ENCODE data around the gene C1orf232. TPM values are rescaled to one million over a fixed set of nuclear protein-coding genes. Genes with fewer than 3 reads are reported as not detected.
A peak's percentile ranks its signal among the peaks of the same experiment; 100 is the strongest.

Gene C1orf232
- total RNA-seq, 4 donors from 2014 or later = not detected

DNA sequence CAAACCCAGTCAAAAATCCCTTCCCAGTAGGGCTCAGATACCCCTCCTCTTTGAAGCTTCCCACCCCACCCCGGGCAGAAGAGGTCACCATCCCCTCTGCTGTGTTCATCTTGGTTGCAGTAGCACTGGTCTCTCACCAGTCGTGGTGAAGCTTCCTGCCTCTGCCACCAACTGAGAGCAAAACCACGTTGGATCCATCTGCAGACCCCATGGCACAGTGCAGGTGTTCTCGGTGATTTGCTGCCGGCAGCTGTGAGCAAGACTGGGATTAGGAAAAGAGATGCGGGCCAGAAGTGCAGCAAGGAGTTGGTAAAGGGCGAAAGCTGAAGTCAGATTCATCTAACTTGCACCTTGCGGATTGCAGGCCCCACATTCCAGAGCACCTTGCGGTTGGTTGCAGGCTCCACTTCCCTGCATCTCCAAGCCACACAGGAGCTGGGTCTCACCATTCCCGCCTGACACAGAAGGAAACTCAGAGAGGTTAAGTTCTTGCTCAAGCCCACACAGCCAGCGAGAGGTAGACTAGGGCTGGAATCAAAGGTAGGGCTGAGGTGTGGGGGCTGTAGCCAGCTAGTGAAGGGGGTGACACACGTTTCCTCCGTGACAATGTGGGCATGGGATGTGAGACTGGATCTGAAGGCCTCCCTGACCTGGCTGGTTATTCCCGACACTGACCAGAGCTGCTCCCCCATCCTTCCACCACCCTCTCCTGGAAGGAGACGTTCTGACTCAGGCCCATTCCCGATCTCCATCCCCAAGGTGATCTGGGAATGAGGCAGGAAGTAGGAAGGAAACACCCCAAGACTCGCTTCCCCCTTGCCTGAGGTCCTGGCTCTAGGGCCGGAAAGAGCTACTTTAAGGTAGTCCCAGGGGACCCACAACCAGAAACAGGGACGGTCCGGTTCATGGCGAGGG is 13.1 kb downstream of the C1orf232 start:
- Histone ChIP-seq H3K4me1 (no peaks in the 10 kb centered on the region), H3K36me3 (no peaks in the 10 kb centered on the region), H3K9me3 (no peaks in the 10 kb centered on the region), H3K27me3 (peaks cover 33% of the 10 kb centered on the region), H3K4me3 (peak overlapping the region; percentile 25), H3K27ac (peak overlapping the region; percentile 50)
- WGBS = 64% methylated on average over 21 of the region's 21 CpGs
- no peak for DNase-seq (ENCODE audit: low spot score in 2 of 2)
- TF ChIP-seq, protein P1, sequence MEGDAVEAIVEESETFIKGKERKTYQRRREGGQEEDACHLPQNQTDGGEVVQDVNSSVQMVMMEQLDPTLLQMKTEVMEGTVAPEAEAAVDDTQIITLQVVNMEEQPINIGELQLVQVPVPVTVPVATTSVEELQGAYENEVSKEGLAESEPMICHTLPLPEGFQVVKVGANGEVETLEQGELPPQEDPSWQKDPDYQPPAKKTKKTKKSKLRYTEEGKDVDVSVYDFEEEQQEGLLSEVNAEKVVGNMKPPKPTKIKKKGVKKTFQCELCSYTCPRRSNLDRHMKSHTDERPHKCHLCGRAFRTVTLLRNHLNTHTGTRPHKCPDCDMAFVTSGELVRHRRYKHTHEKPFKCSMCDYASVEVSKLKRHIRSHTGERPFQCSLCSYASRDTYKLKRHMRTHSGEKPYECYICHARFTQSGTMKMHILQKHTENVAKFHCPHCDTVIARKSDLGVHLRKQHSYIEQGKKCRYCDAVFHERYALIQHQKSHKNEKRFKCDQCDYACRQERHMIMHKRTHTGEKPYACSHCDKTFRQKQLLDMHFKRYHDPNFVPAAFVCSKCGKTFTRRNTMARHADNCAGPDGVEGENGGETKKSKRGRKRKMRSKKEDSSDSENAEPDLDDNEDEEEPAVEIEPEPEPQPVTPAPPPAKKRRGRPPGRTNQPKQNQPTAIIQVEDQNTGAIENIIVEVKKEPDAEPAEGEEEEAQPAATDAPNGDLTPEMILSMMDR (IDR thresholded peaks at IDR 0.05) = no peak
- TF ChIP-seq POLR2A (IDR thresholded peaks at IDR 0.05) (no peak), POLR2AphosphoS5 (IDR thresholded peaks at IDR 0.05) (no peak), EP300 (IDR thresholded peaks at IDR 0.05) (no peak)

DNA sequence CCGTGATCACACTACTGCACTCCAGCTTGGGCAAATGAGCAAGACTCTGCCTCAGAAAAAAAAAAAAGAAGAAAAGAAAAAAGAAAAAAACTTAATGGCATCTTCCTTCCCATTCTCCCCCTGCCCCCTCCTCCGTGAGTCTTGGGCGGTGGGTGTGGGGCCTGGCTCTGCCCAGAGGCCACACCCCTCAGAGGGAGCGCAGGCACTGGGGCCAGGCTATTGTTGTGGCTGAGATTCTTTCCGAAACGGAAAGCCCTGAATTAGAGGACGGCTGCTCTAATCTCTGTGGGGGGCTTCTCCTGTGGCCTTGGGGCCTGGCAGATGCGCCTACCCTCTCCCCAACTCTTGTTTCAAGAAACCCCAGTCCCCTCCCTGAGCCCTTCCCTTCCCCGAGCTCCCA is 14.0 kb downstream of the C1orf232 start:
- no peaks in the 10 kb centered on the region for H3K36me3 ChIP-seq
- no peak for DNase-seq (ENCODE audit: low spot score in 2 of 2)
- TF ChIP-seq POLR2AphosphoS5 (IDR thresholded peaks at IDR 0.05) = no peak
- TF ChIP-seq EP300 (IDR thresholded peaks at IDR 0.05) = no peak
- TF ChIP-seq POLR2A (IDR thresholded peaks at IDR 0.05) = no peak
- TF ChIP-seq, protein P1 (IDR thresholded peaks at IDR 0.05) = no peak
- no peaks in the 10 kb centered on the region for H3K9me3 ChIP-seq
- peaks cover 30% of the 10 kb centered on the region for H3K27me3 ChIP-seq
- WGBS = 54% methylated on average over 9 of the region's 9 CpGs
- H3K4me3 ChIP-seq = no peak overlapping the region
- H3K4me1 ChIP-seq = no peaks in the 10 kb centered on the region
- peak overlapping the region; percentile 50 for H3K27ac ChIP-seq

DNA sequence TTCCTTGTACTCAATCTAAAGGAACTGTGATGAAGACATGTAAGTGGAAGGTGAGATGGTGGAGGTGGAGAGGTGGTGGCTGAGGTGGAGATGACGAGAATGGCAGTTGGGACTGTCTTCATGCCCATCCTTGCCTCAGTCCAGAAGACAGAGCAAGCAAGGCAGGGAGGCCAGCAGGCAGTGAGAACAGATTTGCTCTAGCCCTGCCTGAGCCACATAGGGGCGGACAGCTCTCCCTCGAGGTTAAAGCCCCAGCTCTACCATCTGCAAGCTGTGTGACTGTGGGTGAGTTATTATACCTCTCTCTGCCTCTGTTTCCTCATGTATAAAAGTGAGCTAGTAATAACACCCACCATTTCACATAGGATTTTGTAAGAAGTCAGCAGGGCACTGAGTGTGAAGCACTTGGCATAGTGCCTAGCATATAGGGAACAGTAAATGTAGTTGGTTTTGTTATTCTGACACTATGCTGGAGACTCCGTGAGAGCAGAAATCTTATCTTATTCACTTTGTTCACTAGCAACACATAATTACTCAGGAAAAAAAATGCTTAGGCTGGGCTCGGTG is 14.7 kb downstream of the C1orf232 start:
- Histone ChIP-seq H3K36me3 (no peaks in the 10 kb centered on the region), H3K9me3 (no peaks in the 10 kb centered on the region), H3K27ac (no peak overlapping the region), H3K4me3 (no peak overlapping the region), H3K4me1 (no peaks in the 10 kb centered on the region), H3K27me3 (peaks cover 29% of the 10 kb centered on the region)
- WGBS = 49% methylated on average over 5 of the region's 5 CpGs
- no peak for TF ChIP-seq POLR2A (IDR thresholded peaks at IDR 0.05)
- TF ChIP-seq POLR2AphosphoS5 (IDR thresholded peaks at IDR 0.05) = no peak
- TF ChIP-seq, protein P1 (IDR thresholded peaks at IDR 0.05) = no peak
- no peak for TF ChIP-seq EP300 (IDR thresholded peaks at IDR 0.05)
- DNase-seq (ENCODE audit: low spot score in 2 of 2) = no peak

DNA sequence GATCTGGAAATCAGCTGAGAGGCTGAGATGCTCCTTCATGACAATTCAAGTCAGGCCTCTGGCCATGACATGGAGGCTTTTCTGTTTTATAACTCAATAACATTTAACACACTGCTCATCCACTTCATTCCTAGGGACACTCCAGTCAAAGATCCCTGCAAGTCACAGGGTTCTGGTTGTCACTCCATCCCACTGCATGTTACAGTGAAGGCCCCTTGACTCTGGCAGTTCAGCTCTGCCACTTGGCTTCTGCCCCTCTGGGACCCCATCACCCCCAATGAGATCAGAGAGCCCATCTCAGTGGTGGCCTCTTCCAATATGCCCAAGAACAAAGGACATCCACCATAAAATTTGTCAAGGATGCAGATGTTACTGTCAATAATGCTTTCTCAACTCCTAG is 19.9 kb downstream of the C1orf232 start:
- Histone ChIP-seq H3K9me3 (no peaks in the 10 kb centered on the region), H3K4me1 (peaks cover 5% of the 10 kb centered on the region), H3K36me3 (no peaks in the 10 kb centered on the region), H3K27me3 (no peaks in the 10 kb centered on the region), H3K4me3 (no peak overlapping the region), H3K27ac (no peak overlapping the region)
- TF ChIP-seq EP300 (IDR thresholded peaks at IDR 0.05) (no peak), POLR2A (IDR thresholded peaks at IDR 0.05) (no peak), POLR2AphosphoS5 (IDR thresholded peaks at IDR 0.05) (no peak)
- TF ChIP-seq, protein P1 (IDR thresholded peaks at IDR 0.05) = no peak
- no peak for DNase-seq (ENCODE audit: low spot score in 2 of 2)

DNA sequence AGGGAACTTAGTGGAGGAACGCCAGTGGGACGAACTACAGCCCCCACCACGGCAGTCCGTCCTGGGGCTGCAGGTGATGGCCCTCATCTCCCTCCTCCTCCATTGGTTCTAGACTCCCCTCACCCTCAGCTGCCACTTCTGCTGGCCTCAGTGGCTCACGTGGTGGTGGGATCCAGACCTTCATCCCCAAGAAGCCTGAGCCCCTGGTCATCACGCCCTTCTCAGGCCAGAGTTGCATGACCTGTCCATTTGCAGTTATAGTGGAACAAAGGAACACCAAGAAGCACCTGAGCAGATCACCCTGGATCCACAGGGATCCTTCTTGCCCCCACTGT is 22.8 kb downstream of the C1orf232 start:
- WGBS = 35% methylated on average over 6 of the region's 6 CpGs
- no peaks in the 10 kb centered on the region for H3K27me3 ChIP-seq
- no peak overlapping the region for H3K4me3 ChIP-seq
- H3K36me3 ChIP-seq = no peaks in the 10 kb centered on the region
- H3K4me1 ChIP-seq = peaks cover 5% of the 10 kb centered on the region
- no peaks in the 10 kb centered on the region for H3K9me3 ChIP-seq
- no peak for TF ChIP-seq EP300 (IDR thresholded peaks at IDR 0.05)
- TF ChIP-seq POLR2AphosphoS5 (IDR thresholded peaks at IDR 0.05) = no peak
- no peak for TF ChIP-seq POLR2A (IDR thresholded peaks at IDR 0.05)
- TF ChIP-seq, protein P1 (IDR thresholded peaks at IDR 0.05) = no peak
- H3K27ac ChIP-seq = no peak overlapping the region
- no peak for DNase-seq (ENCODE audit: low spot score in 2 of 2)
